Left hindlimb (tissue), 1 donor: ENCODE data around the gene CDK5R2.

ENCODE experiments used
- DNase-seq: peaks from one replicate; pipeline ENCODE4 v3.0.0-alpha.2; 2018

The CDK5R2 gene

DNA sequence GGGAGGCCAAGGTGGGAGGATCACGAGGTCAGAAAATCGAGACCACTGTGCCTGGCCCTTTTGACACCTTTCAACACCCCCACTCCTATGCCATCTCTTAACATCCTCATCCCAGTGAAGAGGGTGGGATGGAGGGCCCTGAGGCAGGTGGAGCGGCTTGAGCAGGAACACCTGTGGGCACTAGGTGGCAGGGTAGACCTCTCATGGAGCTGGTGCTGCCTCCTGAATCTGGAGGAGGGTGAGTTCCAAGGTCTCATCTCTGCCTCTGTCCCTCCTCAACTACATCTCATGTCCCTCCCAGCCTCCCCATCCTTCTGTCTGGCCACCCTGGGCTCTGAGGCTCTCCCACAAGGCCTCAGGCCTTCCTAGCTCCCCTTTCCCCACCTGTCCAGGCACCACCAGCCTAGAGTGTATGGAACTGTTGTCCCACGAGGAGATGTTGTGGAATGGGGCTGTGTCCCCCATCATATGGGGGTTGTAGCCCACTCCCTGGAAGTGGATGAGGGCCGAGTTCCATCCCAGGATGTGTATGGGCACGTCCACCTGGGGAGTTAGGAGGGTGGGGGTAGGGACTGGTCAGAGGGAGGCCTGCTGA lies 50.8 kb downstream of the CDK5R2 start:
- DNase-seq = no peak

DNA sequence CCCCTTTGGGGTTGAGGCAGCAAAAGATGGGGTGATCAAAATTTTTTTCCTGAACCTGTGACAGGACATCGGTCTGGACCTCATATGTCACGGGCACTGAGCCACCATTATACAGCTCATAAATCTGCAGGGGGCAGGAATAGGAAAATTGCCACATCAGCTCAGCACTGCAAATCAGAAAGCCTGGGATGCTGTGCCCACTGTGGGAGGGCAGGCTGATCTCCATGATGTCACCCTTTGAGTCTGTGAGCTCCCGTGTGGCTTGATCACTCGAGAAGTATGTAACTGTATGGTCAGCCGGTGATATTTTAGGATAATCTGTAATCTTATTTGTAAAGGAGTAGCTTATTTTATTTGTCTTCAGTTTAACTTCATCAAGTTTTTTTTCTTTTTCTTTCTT lies 51.4 kb downstream of the CDK5R2 start:
- no peak for DNase-seq
